Measurements from ENCODE around the gene NBEAL1.

DNA sequence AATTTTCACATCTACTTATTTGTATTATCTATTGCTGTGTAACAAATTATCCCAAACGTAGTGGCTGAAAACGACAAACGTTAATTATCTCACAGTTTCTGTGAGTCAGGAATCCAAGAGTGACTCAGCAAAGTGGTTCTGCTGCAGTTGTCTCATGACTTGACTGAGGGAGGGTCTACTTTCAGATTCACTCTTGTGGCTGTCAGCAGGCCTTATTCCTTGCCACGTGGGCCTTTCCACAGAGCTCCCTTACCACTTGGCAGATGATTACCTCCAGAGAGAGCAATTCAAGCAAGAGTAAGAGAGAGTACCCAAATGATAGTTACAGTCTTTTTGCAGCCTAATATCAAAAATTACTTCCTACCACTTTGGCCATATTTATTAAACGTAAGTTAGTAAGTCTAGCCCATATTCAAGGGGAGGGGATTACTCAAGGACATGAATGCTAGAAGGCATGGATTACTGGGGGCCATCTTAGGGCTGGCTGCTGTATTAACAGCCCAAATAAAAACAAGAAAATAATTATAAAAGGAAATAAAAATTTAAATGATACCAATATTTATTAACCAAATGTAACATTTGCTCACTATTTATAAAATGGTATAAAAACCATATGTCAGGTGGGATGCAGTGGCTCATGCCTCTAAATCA lies 48.7 kb upstream of the NBEAL1 start:
- no peak for TF ChIP-seq POLR2A (IDR thresholded peaks at IDR 0.05)
- TF ChIP-seq, protein P1, sequence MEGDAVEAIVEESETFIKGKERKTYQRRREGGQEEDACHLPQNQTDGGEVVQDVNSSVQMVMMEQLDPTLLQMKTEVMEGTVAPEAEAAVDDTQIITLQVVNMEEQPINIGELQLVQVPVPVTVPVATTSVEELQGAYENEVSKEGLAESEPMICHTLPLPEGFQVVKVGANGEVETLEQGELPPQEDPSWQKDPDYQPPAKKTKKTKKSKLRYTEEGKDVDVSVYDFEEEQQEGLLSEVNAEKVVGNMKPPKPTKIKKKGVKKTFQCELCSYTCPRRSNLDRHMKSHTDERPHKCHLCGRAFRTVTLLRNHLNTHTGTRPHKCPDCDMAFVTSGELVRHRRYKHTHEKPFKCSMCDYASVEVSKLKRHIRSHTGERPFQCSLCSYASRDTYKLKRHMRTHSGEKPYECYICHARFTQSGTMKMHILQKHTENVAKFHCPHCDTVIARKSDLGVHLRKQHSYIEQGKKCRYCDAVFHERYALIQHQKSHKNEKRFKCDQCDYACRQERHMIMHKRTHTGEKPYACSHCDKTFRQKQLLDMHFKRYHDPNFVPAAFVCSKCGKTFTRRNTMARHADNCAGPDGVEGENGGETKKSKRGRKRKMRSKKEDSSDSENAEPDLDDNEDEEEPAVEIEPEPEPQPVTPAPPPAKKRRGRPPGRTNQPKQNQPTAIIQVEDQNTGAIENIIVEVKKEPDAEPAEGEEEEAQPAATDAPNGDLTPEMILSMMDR (IDR thresholded peaks at IDR 0.05) = no peak

All from esophagus squamous epithelium (tissue), 4 donors.